ENCODE data around the gene CENPM. TPM values are rescaled to one million over a fixed set of nuclear protein-coding genes. Genes with fewer than 3 reads are reported as not detected.

CENPM gene
- polyA plus RNA-seq (ENCODE audit: insufficient read length) = 15.6 TPM
- long read RNA-seq, donor 1, transcript CENPM-201 (6 exons, 966 nt) = major isoform, 16 of 24 reads
- long read RNA-seq, donor 1, partial matches to known transcripts = 0 of 24 reads
- long read RNA-seq, donor 1, other reads (novel, unspliced or antisense) = 0 of 24 reads
- long read RNA-seq, donor 2, transcript CENPM-201 (6 exons, 966 nt) = major isoform, 10 of 11 reads
- long read RNA-seq, donor 2, partial matches to known transcripts = 0 of 11 reads
- long read RNA-seq, donor 2, other reads (novel, unspliced or antisense) = 0 of 11 reads
- long read RNA-seq, donor 3, transcript CENPM-201 (6 exons, 966 nt) = major isoform, 9 of 12 reads
- long read RNA-seq, donor 3, partial matches to known transcripts = 0 of 12 reads
- long read RNA-seq, donor 3, other reads (novel, unspliced or antisense) = 0 of 12 reads
- long read RNA-seq, donor 4, partial matches to known transcripts = 0 of 1 reads
- long read RNA-seq, donor 4, other reads (novel, unspliced or antisense) = 0 of 1 reads
- long read RNA-seq, donor 5, transcript CENPM-201 (6 exons, 966 nt) = major isoform, 16 of 25 reads
- long read RNA-seq, donor 5, partial matches to known transcripts = 0 of 25 reads
- long read RNA-seq, donor 5, other reads (novel, unspliced or antisense) = 0 of 25 reads
- long read RNA-seq, donor 6, transcript CENPM-201 (6 exons, 966 nt) = major isoform, 18 of 90 reads
- long read RNA-seq, donor 6, partial matches to known transcripts = 68 of 90 reads
- long read RNA-seq, donor 6, other reads (novel, unspliced or antisense) = 0 of 90 reads
- long read RNA-seq, donor 7, transcript CENPM-201 (6 exons, 966 nt) = major isoform, 15 of 18 reads
- long read RNA-seq, donor 7, partial matches to known transcripts = 0 of 18 reads
- long read RNA-seq, donor 7, other reads (novel, unspliced or antisense) = 0 of 18 reads
- long read RNA-seq, donor 8, transcript CENPM-201 (6 exons, 966 nt) = major isoform, 5 of 6 reads
- long read RNA-seq, donor 8, partial matches to known transcripts = 0 of 6 reads
- long read RNA-seq, donor 8, other reads (novel, unspliced or antisense) = 0 of 6 reads

- DNase-seq = peak; percentile 94
Measured at GRCh38 chr22:41946629-41947423, at the start of gene CENPM. CENPM (minus strand) TSS chr22:41947152; CDS start chr22:41947076, 76 bp downstream.

GRCh38 chr22:41995211-41995610 lies 48.3 kb upstream of the CENPM start:
- DNase-seq = no peak

GRCh38 chr22:41992496-41992895 lies 45.5 kb upstream of the CENPM start:
- no peak for DNase-seq

- DNase-seq = no peak
Measured at GRCh38 chr22:41991111-41991510, 44.2 kb upstream of the CENPM start.

- no peak for DNase-seq
Measured at GRCh38 chr22:41989246-41989645, 42.3 kb upstream of the CENPM start.

GRCh38 chr22:41987276-41987675 lies 40.3 kb upstream of the CENPM start:
- DNase-seq = no peak

GRCh38 chr22:41983513-41984405 lies 36.8 kb upstream of the CENPM start:
- no peak for DNase-seq

- no peak for DNase-seq
Measured at GRCh38 chr22:41982865-41983264, 35.9 kb upstream of the CENPM start.

GRCh38 chr22:41979423-41980250 lies 32.7 kb upstream of the CENPM start:
- no peak for DNase-seq

- DNase-seq = no peak
Measured at GRCh38 chr22:41978732-41979131, 31.8 kb upstream of the CENPM start.

- peak; percentile 57 for DNase-seq
Measured at GRCh38 chr22:41976961-41977566, 30.1 kb upstream of the CENPM start.

- DNase-seq = no peak
Measured at GRCh38 chr22:41976070-41976901, 29.3 kb upstream of the CENPM start.

- DNase-seq = no peak
Measured at GRCh38 chr22:41975299-41976069, 28.5 kb upstream of the CENPM start.

- DNase-seq = no peak
Measured at GRCh38 chr22:41974691-41975290, 27.8 kb upstream of the CENPM start.

- no peak for DNase-seq
Measured at GRCh38 chr22:41971431-41971830, 24.5 kb upstream of the CENPM start.

- no peak for DNase-seq
Measured at GRCh38 chr22:41970601-41971000, 23.6 kb upstream of the CENPM start.

- DNase-seq = no peak
Measured at GRCh38 chr22:41969110-41969646, 22.2 kb upstream of the CENPM start, which contains the start of gene SEPTIN3. SEPTIN3 (plus strand) TSS chr22:41969443; CDS start chr22:41971493, 2,050 bp downstream.

All from left kidney (tissue), 8 donors.